IMR-90 (cell line): ENCODE measurements around the gene TBC1D17. TPM values are rescaled to one million over a fixed set of nuclear protein-coding genes. Genes with fewer than 3 reads are reported as not detected.

ENCODE experiments used
- ATAC-seq: fragments of 200-7000 bp; cut with Tn5 transposase; 2 replicates; pipeline ENCODE4 v1.9.1; 2020; ENCODE audit warnings: low read depth, mild to moderate bottlenecking, moderate library complexity
- BruUV-seq: library from RNA; stranded (reverse); fragments of 400-500 nt; replicated peaks from 2 replicates; lab custom pipeline; 2021; lab: Mats Ljungman, UMichigan
- CTCF ChIA-PET: fragments of 300-600 bp; formaldehyde crosslinking; extraction: SDS; loops from one replicate; lab custom pipeline; 2021; ENCODE audit warnings: antibody characterized with exemption; lab: Yijun Ruan, JAX
- POLR2A ChIA-PET: fragments of 300-600 bp; sonication (Branson Sonifier 250); formaldehyde crosslinking; loops from one replicate; lab custom pipeline; 2022; ENCODE audit warnings: antibody characterized with exemption; ENCODE audit not compliant: unreplicated experiment; lab: Charles Lee
- DNase-seq: peaks from one replicate; pipeline ENCODE4 v3.0.0; 2013
- H2AFZ ChIP-seq: replicated peaks from 2 replicates; pipeline ENCODE3; 2013; ENCODE audit warnings: low read length, mild to moderate bottlenecking; ENCODE audit not compliant: poor library complexity
- H2AK5ac ChIP-seq: 2 replicates; pipeline ENCODE4 v1.6.1; 2013; ENCODE audit warnings: low read depth, low read length, inconsistent platforms
- H2AK9ac ChIP-seq: replicated peaks from 2 replicates; pipeline ENCODE3; 2013; ENCODE audit warnings: mild to moderate bottlenecking, low read depth, low read length, moderate library complexity; ENCODE audit not compliant: poor library complexity
- H2BK120ac ChIP-seq: 2 replicates; pipeline ENCODE4 v1.6.1; 2013; ENCODE audit warnings: low read depth, low read length, inconsistent platforms
- H2BK15ac ChIP-seq: 3 replicates; pipeline ENCODE4 v1.6.1; 2013; ENCODE audit warnings: low read depth, low read length, inconsistent platforms
- H2BK20ac ChIP-seq: 2 replicates; pipeline ENCODE4 v1.6.1; 2013; ENCODE audit warnings: low read depth, mild to moderate bottlenecking, inconsistent platforms, low read length, moderate library complexity
- H2BK5ac ChIP-seq: 2 replicates; pipeline ENCODE4 v1.6.1; 2013; ENCODE audit warnings: mild to moderate bottlenecking, low read depth, low read length, inconsistent platforms; ENCODE audit not compliant: poor library complexity, severe bottlenecking
- H3K14ac ChIP-seq: replicated peaks from 2 replicates; pipeline ENCODE4 v1.6.1; 2013; ENCODE audit warnings: low read depth, low read length, inconsistent platforms
- H3K18ac ChIP-seq: 2 replicates; pipeline ENCODE4 v1.6.1; 2013; ENCODE audit warnings: low read depth, low read length, control low read depth
- H3K23ac ChIP-seq: 2 replicates; pipeline ENCODE4 v1.6.1; 2013; ENCODE audit warnings: low read depth, low read length, inconsistent platforms
- H3K27ac ChIP-seq: 2 replicates; pipeline ENCODE4 v1.5.1; 2013; ENCODE audit warnings: mild to moderate bottlenecking, control low read depth, low read length; ENCODE audit not compliant: insufficient read depth
- H3K27me3 ChIP-seq: 2 replicates; pipeline ENCODE4 v1.6.1; 2013; ENCODE audit warnings: low read length; ENCODE audit not compliant: control insufficient read depth, insufficient read depth
- H3K36me3 ChIP-seq: 2 replicates; pipeline ENCODE4 v1.6.1; 2013; ENCODE audit warnings: low read length, mixed read lengths; ENCODE audit not compliant: control insufficient read depth, insufficient read depth
- H3K4ac ChIP-seq: 2 replicates; pipeline ENCODE4 v1.6.1; 2013; ENCODE audit warnings: low read depth, low read length, inconsistent platforms
- H3K4me1 ChIP-seq: 2 replicates; pipeline ENCODE4 v1.6.1; 2013; ENCODE audit warnings: low read length, mixed read lengths; ENCODE audit not compliant: control insufficient read depth, insufficient read depth
- H3K4me2 ChIP-seq: 2 replicates; pipeline ENCODE4 v1.6.1; 2013; ENCODE audit warnings: low read depth, mild to moderate bottlenecking, control low read depth, low read length, moderate library complexity
- H3K4me3 ChIP-seq: 2 replicates; pipeline ENCODE4 v1.5.1; 2013; ENCODE audit warnings: low read depth, mild to moderate bottlenecking, control low read depth, low read length, moderate library complexity; ENCODE audit not compliant: insufficient read depth
- H3K56ac ChIP-seq: 2 replicates; pipeline ENCODE4 v1.6.1; 2013; ENCODE audit warnings: low read length, inconsistent platforms; ENCODE audit not compliant: insufficient read depth; ENCODE audit errors: extremely low read depth
- H3K79me1 ChIP-seq, 2 experiments: 2 replicates each; pipeline ENCODE4 v1.6.1; 2013; ENCODE audit warnings: low read length in 2 of 2, inconsistent platforms in 1 of 2, low read depth in 1 of 2
- H3K9ac ChIP-seq: 2 replicates; pipeline ENCODE4 v1.6.1; 2013; ENCODE audit warnings: low read depth, low read length, control low read depth
- H3K9me1 ChIP-seq: 2 replicates; pipeline ENCODE4 v1.6.1; 2013; ENCODE audit warnings: low read length, inconsistent platforms; ENCODE audit not compliant: insufficient read depth
- H3K9me3 ChIP-seq: 2 replicates; pipeline ENCODE4 v1.6.1; 2013; ENCODE audit warnings: low read length; ENCODE audit not compliant: control insufficient read depth, insufficient read depth
- H4K20me1 ChIP-seq: 2 replicates; pipeline ENCODE4 v1.6.1; 2013; ENCODE audit warnings: low read length, inconsistent platforms; ENCODE audit not compliant: insufficient read depth
- H4K5ac ChIP-seq: 2 replicates; pipeline ENCODE4 v1.6.1; 2013; ENCODE audit warnings: mild to moderate bottlenecking, low read depth, low read length, control low read depth
- H4K8ac ChIP-seq, 2 experiments: 2 replicates each; pipeline ENCODE4 v1.6.1; 2013; ENCODE audit warnings: low read depth in 2 of 2, low read length in 2 of 2, control low read depth in 1 of 2, inconsistent platforms in 1 of 2
- H4K91ac ChIP-seq: 2 replicates; pipeline ENCODE4 v1.6.1; 2013; ENCODE audit warnings: low read depth, low read length, inconsistent platforms; ENCODE audit not compliant: insufficient read depth
- BHLHE40 ChIP-seq: fragments of 150-350 bp; IDR thresholded peaks from 2 replicates; pipeline ENCODE4 v1.6.1; 2016; ENCODE audit warnings: mild to moderate bottlenecking, low read depth, low read length
- FOS ChIP-seq: fragments of 150-350 bp; IDR thresholded peaks from 2 replicates; pipeline ENCODE4 v1.6.1; 2016; ENCODE audit warnings: low read depth, low read length
- RAD21 ChIP-seq: IDR thresholded peaks from 2 replicates; pipeline ENCODE4 v1.6.1; 2012; ENCODE audit warnings: low read length, improper control_type of control experiment
- RCOR1 ChIP-seq: IDR thresholded peaks from 2 replicates; pipeline ENCODE4 v1.6.1; 2012; ENCODE audit warnings: mild to moderate bottlenecking, low read length, improper control_type of control experiment; ENCODE audit not compliant: insufficient replicate concordance
- SMC3 ChIP-seq: fragments of 150-350 bp; IDR thresholded peaks from 2 replicates; pipeline ENCODE4 v1.6.1; 2016; ENCODE audit warnings: low read depth, mild to moderate bottlenecking, antibody characterized with exemption, low read length, moderate library complexity
- WGBS, 2 experiments: methylation state at CpG; one replicate each; pipeline versions ENCODE4 v1.1.5 to v1.1.7; 2013; ENCODE audit warnings: missing lambda C conversion rate in 2 of 2; ENCODE audit not compliant: insufficient read length in 1 of 2; ENCODE audit errors: extremely low coverage in 2 of 2; 5-methylcytosine and 5-hydroxymethylcytosine counted together
- dilution Hi-C: fragments of 300-500 bp; cut with HindIII; formaldehyde crosslinking; loops from one replicate; pipeline ENCODE4 v1.14.3; 2018; ENCODE audit warnings: low sequenced_read_pairs; ENCODE audit not compliant: unreplicated experiment
- in situ Hi-C: fragments of 300-500 bp; cut with MboI; formaldehyde crosslinking; loops from 3 replicates; pipeline ENCODE4 v1.14.3; 2019; ENCODE audit warnings: low sequenced_read_pairs, inconsistent platforms, mixed read lengths
- intact Hi-C: fragments of 100-400 bp; cut with micrococcal nuclease; formaldehyde crosslinking; loops from 2 replicates; pipeline ENCODE4 v1.10.0; 2022
- polyA plus RNA-seq, 3 experiments: library from polyadenylated mRNA; depleted of rRNA; stranded (reverse); fragments of >200 nt; gene quantifications; 2 replicates each; pipeline ENCODE4 v1.2.3, GENCODE V29; 2012; ENCODE audit warnings: low replicate concordance in 1 of 3
- total RNA-seq: library from RNA; depleted of rRNA; stranded (reverse); fragments of >200 nt; gene quantifications from 2 replicates; pipeline ENCODE4 v1.2.3, GENCODE V29; 2012
- TF ChIP-seq, protein P1 (sequence below): conservative IDR thresholded peaks from 2 replicates; pipeline ENCODE4 v1.5.1; 2012; ENCODE audit warnings: mild to moderate bottlenecking, low read depth, low read length, improper control_type of control experiment

The TBC1D17 gene
- total and polyA plus RNA-seq, 2 of the 4 experiments (the other 2 are of a cell fraction) = 1.1 to 27.8 TPM

- TF ChIP-seq SMC3 = no peak
- TF ChIP-seq RCOR1 = no peak
- no peak for TF ChIP-seq RAD21
Measured at GRCh38 chr19:49929611-49930482, 52.3 kb downstream of the TBC1D17 start (continued).

DNA sequence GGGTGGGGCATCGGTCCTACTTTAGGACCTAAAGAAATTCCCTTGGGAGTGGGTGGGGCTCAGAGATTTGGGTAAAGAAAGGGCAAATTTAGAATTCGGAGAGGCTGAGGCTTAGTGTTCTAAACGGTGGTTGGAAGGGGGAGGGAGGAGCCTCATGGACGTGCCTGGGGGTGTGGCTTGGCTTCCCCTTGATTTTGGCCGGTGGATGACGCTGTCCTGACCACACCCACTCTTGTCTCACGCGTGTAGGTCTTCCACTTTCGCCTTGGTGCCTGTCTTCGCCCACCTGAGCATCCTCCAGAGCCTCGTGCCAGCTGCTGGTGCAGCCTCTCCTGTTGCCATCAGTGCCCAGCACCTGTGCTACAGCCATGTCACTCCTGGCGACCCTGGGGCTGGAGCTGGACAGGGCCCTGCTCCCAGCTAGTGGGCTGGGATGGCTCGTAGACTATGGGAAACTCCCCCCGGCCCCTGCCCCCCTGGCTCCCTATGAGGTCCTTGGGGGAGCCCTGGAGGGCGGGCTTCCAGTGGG, 53.0 kb downstream of the TBC1D17 start:
- Histone ChIP-seq H3K4ac (peak overlapping the region; percentile 60), H2AK9ac (peak overlapping the region; percentile 71), H4K8ac (peak overlapping the region; percentile 6 to 42; a peak in 2 of 4 replicates), H3K9ac (no peak overlapping the region), H4K5ac (no peak overlapping the region), H3K27ac (no peak overlapping the region), H2AK5ac (peak overlapping the region; percentile 92), H3K14ac (no peak overlapping the region), H2BK5ac (no peak overlapping the region), H4K20me1 (peaks cover 10% of the 10 kb centered on the region; the same call in 1 of the 2 replicates), H3K27me3 (no peaks in the 10 kb centered on the region), H2BK120ac (no peak overlapping the region), H3K36me3 (peaks cover 11% of the 10 kb centered on the region), H3K23ac (no peak overlapping the region), H3K9me1 (peaks cover 14% of the 10 kb centered on the region), H2BK20ac (0 out of 2 replicates have a peak overlapping the region, but pooled peaks have one; percentile 23), H3K56ac (no peak overlapping the region), H3K79me1 (peaks cover 13 to 33% of the 10 kb centered on the region in 2 experiments), H2BK15ac (no peak overlapping the region; the same call in 2 of the 3 replicates), H3K4me2 (no peak overlapping the region), H3K4me1 (peaks cover 4% of the 10 kb centered on the region), H3K9me3 (no peaks in the 10 kb centered on the region), H3K18ac (no peak overlapping the region), H2AFZ (peak overlapping the region; percentile 62), H3K4me3 (no peak overlapping the region), H4K91ac (no peak overlapping the region)
- ATAC-seq = no peak
- intact Hi-C loops = no loop called here
- dilution Hi-C loops = no loop called here
- WGBS, 2 experiments = 80% methylated on average over 7 of the region's 15 CpGs; no CpG with 5 or more reads in 1 of the 2 experiments
- ChIA-PET CTCF (no interaction called here), POLR2A (interaction anchor here (1.0 kb wide), 2 partner anchors 61 to 80 kb away, joined by 3 to 7 read pairs; no protein-coding TSS in a partner anchor)
- in situ Hi-C loops = loop anchor here (10.0 kb wide), 2 partner anchors 54 to 214 kb away; no protein-coding TSS in a partner anchor
- TF ChIP-seq BHLHE40 (no peak), FOS (no peak)
- TF ChIP-seq, protein P1, sequence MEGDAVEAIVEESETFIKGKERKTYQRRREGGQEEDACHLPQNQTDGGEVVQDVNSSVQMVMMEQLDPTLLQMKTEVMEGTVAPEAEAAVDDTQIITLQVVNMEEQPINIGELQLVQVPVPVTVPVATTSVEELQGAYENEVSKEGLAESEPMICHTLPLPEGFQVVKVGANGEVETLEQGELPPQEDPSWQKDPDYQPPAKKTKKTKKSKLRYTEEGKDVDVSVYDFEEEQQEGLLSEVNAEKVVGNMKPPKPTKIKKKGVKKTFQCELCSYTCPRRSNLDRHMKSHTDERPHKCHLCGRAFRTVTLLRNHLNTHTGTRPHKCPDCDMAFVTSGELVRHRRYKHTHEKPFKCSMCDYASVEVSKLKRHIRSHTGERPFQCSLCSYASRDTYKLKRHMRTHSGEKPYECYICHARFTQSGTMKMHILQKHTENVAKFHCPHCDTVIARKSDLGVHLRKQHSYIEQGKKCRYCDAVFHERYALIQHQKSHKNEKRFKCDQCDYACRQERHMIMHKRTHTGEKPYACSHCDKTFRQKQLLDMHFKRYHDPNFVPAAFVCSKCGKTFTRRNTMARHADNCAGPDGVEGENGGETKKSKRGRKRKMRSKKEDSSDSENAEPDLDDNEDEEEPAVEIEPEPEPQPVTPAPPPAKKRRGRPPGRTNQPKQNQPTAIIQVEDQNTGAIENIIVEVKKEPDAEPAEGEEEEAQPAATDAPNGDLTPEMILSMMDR = no peak
- no peak for DNase-seq
- BruUV-seq = no TSS peak
